Astrocyte (in vitro differentiated cells and primary cell): ENCODE data around the gene HMCES. TPM values are rescaled to one million over a fixed set of nuclear protein-coding genes. Genes with fewer than 3 reads are reported as not detected.

Experiments
- DNase-seq: peaks from one replicate; pipeline ENCODE4 v3.0.0-alpha.2; 2010; ENCODE audit warnings: low read depth
- FAIRE-seq: peaks from 2 replicates; lab custom pipeline; 2011; peaks lifted over from hg19 to GRCh38; lab: Jason Lieb, UNC
- H2AFZ ChIP-seq: 2 replicates; pipeline ENCODE4 v1.6.0; 2012; ENCODE audit warnings: low read depth, low read length, inconsistent platforms
- H3K27ac ChIP-seq: 2 replicates; pipeline ENCODE4 v1.5.1; 2011; ENCODE audit warnings: low read depth, low read length, inconsistent platforms
- H3K27me3 ChIP-seq: 2 replicates; pipeline ENCODE4 v1.6.0; 2011; ENCODE audit warnings: low read length, inconsistent platforms; ENCODE audit not compliant: insufficient read depth
- H3K36me3 ChIP-seq: 2 replicates; pipeline ENCODE4 v1.5.1; 2011; ENCODE audit warnings: low read length, inconsistent platforms; ENCODE audit not compliant: insufficient read depth
- H3K4me1 ChIP-seq: 2 replicates; pipeline ENCODE4 v1.5.1; 2011; ENCODE audit warnings: low read length, inconsistent platforms; ENCODE audit not compliant: insufficient read depth
- H3K4me2 ChIP-seq: 2 replicates; pipeline ENCODE4 v1.6.0; 2012; ENCODE audit warnings: low read length, inconsistent platforms
- H3K4me3 ChIP-seq: 2 replicates; pipeline ENCODE4 v1.5.1; 2011; ENCODE audit warnings: low read depth, mild to moderate bottlenecking, low read length, inconsistent platforms; ENCODE audit not compliant: insufficient read depth
- H3K79me2 ChIP-seq: 2 replicates; pipeline ENCODE4 v1.6.0; 2012; ENCODE audit warnings: mild to moderate bottlenecking, low read length, inconsistent platforms; ENCODE audit not compliant: insufficient read depth
- H3K9ac ChIP-seq: 2 replicates; pipeline ENCODE4 v1.6.0; 2012; ENCODE audit warnings: mild to moderate bottlenecking, low read length, inconsistent platforms
- H3K9me3 ChIP-seq: 2 replicates; pipeline ENCODE4 v1.5.1; 2012; ENCODE audit warnings: low read depth, mild to moderate bottlenecking, low read length, inconsistent platforms; ENCODE audit not compliant: insufficient read depth
- H4K20me1 ChIP-seq: 2 replicates; pipeline ENCODE4 v1.6.0; 2012; ENCODE audit warnings: low read length, inconsistent platforms; ENCODE audit not compliant: insufficient read depth
- H3K27ac Mint-ChIP-seq: one replicate; pipeline ENCODE4 v1.8.0; 2021; ENCODE audit warnings: mild to moderate bottlenecking, mixed read lengths; ENCODE audit not compliant: unreplicated experiment
- H3K27me3 Mint-ChIP-seq: one replicate; pipeline ENCODE4 v1.8.0; 2021; ENCODE audit warnings: low read depth, mixed read lengths; ENCODE audit not compliant: unreplicated experiment
- H3K36me3 Mint-ChIP-seq: one replicate; pipeline ENCODE4 v1.8.0; 2021; ENCODE audit warnings: low read depth, mixed read lengths; ENCODE audit not compliant: unreplicated experiment
- H3K4me1 Mint-ChIP-seq: one replicate; pipeline ENCODE4 v1.8.0; 2021; ENCODE audit warnings: low read depth, mixed read lengths; ENCODE audit not compliant: unreplicated experiment
- H3K4me3 Mint-ChIP-seq: one replicate; pipeline ENCODE4 v1.8.0; 2021; ENCODE audit warnings: mild to moderate bottlenecking, moderate library complexity, mixed read lengths; ENCODE audit not compliant: unreplicated experiment
- H3K9me3 Mint-ChIP-seq: one replicate; pipeline ENCODE4 v1.8.0; 2021; ENCODE audit warnings: mild to moderate bottlenecking, mixed read lengths; ENCODE audit not compliant: unreplicated experiment
- CTCF ChIP-seq: IDR thresholded peaks from 2 replicates; pipeline ENCODE4 v1.5.1; 2011; ENCODE audit warnings: low read depth, mild to moderate bottlenecking, inconsistent platforms, low read length, moderate library complexity; ENCODE audit not compliant: insufficient read depth
- EZH2 ChIP-seq: IDR thresholded peaks from 2 replicates; pipeline ENCODE4 v1.6.1; 2012; ENCODE audit warnings: mild to moderate bottlenecking, low read length, inconsistent platforms; ENCODE audit not compliant: insufficient read depth
- total RNA-seq: library from RNA; stranded (reverse); gene quantifications from 2 replicates; pipeline ENCODE4 v1.2.1, GENCODE V29; 2021

The HMCES gene
- total RNA-seq, 1 donor from 2014 or later, result 27.4 TPM

GRCh38 chr3:129320825-129321487 lies 42.3 kb downstream of the HMCES start:
- Mint-ChIP-seq H3K27ac (no peak overlapping the region), H3K4me3 (no peak overlapping the region), H3K4me1 (no peaks in the 10 kb centered on the region), H3K9me3 (no peaks in the 10 kb centered on the region), H3K27me3 (peaks cover under 1% of the 10 kb centered on the region), H3K36me3 (peaks cover 8% of the 10 kb centered on the region)
- Histone ChIP-seq H3K9ac (no peak overlapping the region), H3K4me2 (no peak overlapping the region), H3K36me3 (no peaks in the 10 kb centered on the region), H3K4me1 (peaks cover 5% of the 10 kb centered on the region), H3K9me3 (no peaks in the 10 kb centered on the region), H3K27me3 (no peaks in the 10 kb centered on the region), H4K20me1 (peaks cover 6% of the 10 kb centered on the region), H3K4me3 (no peak overlapping the region), H2AFZ (no peak overlapping the region), H3K27ac (no peak overlapping the region), H3K79me2 (no peaks in the 10 kb centered on the region)
- DNase-seq (no peak), FAIRE-seq (peak; percentile 23)
- TF ChIP-seq CTCF, result no peak
- no peak for TF ChIP-seq EZH2

- H3K9me3 Mint-ChIP-seq, result no peaks in the 10 kb centered on the region
- peaks cover 2% of the 10 kb centered on the region for H3K27me3 Mint-ChIP-seq
- no peaks in the 10 kb centered on the region for H3K27me3 ChIP-seq
- H3K9ac ChIP-seq, result no peak overlapping the region
- H3K4me1 ChIP-seq, result peaks cover 2% of the 10 kb centered on the region
- no peak overlapping the region for H3K4me3 Mint-ChIP-seq
- H3K4me3 ChIP-seq, result no peak overlapping the region
- peaks cover 6% of the 10 kb centered on the region for H4K20me1 ChIP-seq
- FAIRE-seq (no peak), DNase-seq (no peak)
- H3K27ac Mint-ChIP-seq, result no peak overlapping the region
- H3K27ac ChIP-seq, result no peak overlapping the region
- H2AFZ ChIP-seq, result no peak overlapping the region
- no peaks in the 10 kb centered on the region for H3K4me1 Mint-ChIP-seq
- no peaks in the 10 kb centered on the region for H3K36me3 ChIP-seq
- no peaks in the 10 kb centered on the region for H3K9me3 ChIP-seq
- no peaks in the 10 kb centered on the region for H3K79me2 ChIP-seq
- TF ChIP-seq EZH2 (no peak), CTCF (no peak)
- no peak overlapping the region for H3K4me2 ChIP-seq
- H3K36me3 Mint-ChIP-seq, result peaks cover 8% of the 10 kb centered on the region
Observed at GRCh38 chr3:129321887-129322286, 43.2 kb downstream of the HMCES start.

GRCh38 chr3:129323651-129324294 lies 45.1 kb downstream of the HMCES start:
- no peak overlapping the region for H3K4me2 ChIP-seq
- H3K4me1 ChIP-seq, result no peaks in the 10 kb centered on the region
- Mint-ChIP-seq H3K27me3 (peaks cover 2% of the 10 kb centered on the region), H3K4me1 (no peaks in the 10 kb centered on the region), H3K9me3 (no peaks in the 10 kb centered on the region), H3K36me3 (peaks cover 3% of the 10 kb centered on the region), H3K4me3 (no peak overlapping the region), H3K27ac (no peak overlapping the region)
- H3K27ac ChIP-seq, result no peak overlapping the region
- TF ChIP-seq EZH2 (no peak), CTCF (no peak)
- no peaks in the 10 kb centered on the region for H3K9me3 ChIP-seq
- H4K20me1 ChIP-seq, result peaks cover 6% of the 10 kb centered on the region
- no peaks in the 10 kb centered on the region for H3K79me2 ChIP-seq
- no peak for FAIRE-seq
- no peak overlapping the region for H3K4me3 ChIP-seq
- no peaks in the 10 kb centered on the region for H3K27me3 ChIP-seq
- H3K36me3 ChIP-seq, result no peaks in the 10 kb centered on the region
- H3K9ac ChIP-seq, result no peak overlapping the region
- no peak for DNase-seq
- no peak overlapping the region for H2AFZ ChIP-seq
